Measurements from ENCODE around the gene GPR15LG. TPM values are rescaled to one million over a fixed set of nuclear protein-coding genes. Genes with fewer than 3 reads are reported as not detected.
"Not testable (repeated sequence)": the region's sequence is repeated elsewhere in the genome, so short reads cannot be mapped to it uniquely, and the experiment has no call there.

Gene GPR15LG
- total RNA-seq: not detected

DNA sequence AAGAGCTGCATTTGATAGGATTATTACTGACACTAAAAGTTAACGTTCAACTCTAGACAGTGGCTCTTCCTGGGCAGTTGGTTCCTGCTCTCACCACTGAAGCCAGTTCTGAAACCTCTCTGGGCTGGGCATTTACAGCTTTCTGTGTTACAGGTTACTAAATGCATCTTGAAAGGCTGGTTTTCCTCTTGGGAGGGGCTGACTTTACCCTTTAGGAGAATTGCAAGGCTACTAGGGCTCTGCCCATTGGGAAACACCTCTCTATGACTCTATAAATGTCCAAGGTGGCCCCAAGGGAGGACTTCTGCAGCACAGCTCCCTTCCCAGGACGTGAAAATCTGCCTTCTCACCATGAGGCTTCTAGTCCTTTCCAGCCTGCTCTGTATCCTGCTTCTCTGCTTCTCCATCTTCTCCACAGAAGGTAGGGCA is at the start of gene GPR15LG:
Gene GPR15LG, plus strand, starts transcription at position 301 of the 429 bp plus-strand sequence. Its CDS starts 51 bp downstream, at position 352.
- ATAC-seq (no peak), DNase-seq (no peak)
- no peak for TF ChIP-seq POLR2A (IDR thresholded peaks at IDR 0.05)
- no peak for TF ChIP-seq CTCF (IDR thresholded peaks at IDR 0.05)
- Histone ChIP-seq H3K4me1 (no peaks in the 10 kb centered on the region), H3K27me3 (no peaks in the 10 kb centered on the region), H3K27ac (no peak within 1 kb of the TSS), H3K9me3 (no peaks in the 10 kb centered on the region), H3K4me3 (no peak within 1 kb of the TSS), H3K36me3 (replicated peaks in 1 of 2; ENCODE audit: insufficient read depth in 1 of 2, low read depth in 2 of 2) (no peaks in the 10 kb centered on the region)
- intact Hi-C loops (cut with DNase I): no loop called here
- WGBS, 2 donors: 53 to 69% methylated on average over 2 of the region's 2 CpGs

DNA sequence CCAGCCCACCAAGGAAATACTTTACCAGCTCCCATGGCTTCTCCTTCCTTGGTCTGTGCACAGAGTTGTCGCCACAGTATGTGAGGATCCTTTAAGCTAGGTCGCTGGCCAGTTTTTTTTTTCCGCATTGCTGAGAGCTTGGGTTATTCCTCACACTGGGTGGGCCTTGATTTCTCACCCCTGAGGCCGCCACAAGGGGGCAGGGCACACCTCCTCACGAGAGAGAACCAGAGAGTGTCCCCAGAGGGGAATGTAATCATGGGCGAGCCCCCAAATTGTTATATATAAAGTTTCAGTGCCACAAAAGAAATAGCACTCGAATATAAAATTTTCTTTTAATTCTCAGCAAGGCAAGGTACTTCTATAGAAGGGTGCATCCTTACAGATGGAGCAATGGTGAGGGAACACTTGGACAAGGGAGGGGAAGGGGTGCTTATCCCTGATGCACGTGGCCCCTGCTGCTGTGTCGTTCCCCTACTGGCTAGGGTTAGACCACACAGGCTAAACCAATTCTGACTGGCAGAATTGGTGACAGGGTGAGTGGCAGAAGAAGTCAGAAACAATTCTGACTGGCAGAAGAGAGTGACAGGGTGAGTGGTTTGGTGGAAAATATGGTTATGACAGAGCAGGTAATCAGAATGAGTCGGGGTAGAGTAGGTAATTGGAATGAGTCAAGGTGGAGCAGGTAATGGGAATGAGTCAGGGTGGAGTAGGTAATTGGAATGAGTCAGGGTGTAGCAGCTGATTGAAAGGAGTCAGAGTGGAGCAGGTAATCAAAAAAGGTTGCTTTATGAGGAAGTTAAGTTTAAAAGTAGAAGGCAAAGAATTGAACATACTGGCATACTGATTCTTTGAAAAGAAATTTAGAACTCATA is 47.5 kb upstream of the GPR15LG start:
- H3K4me1 ChIP-seq; H3K27ac ChIP-seq; intact Hi-C loops (cut with DNase I); H3K4me3 ChIP-seq; H3K27me3 ChIP-seq; DNase-seq; ATAC-seq; H3K36me3 ChIP-seq (replicated peaks in 1 of 2; ENCODE audit: insufficient read depth in 1 of 2, low read depth in 2 of 2): not testable (repeated sequence)
- peaks cover 0 to 10% (median 0%) of the 10 kb centered on the region in 3 donors for H3K9me3 ChIP-seq
- WGBS, 2 donors: 77 to 78% methylated on average over 10 of the region's 10 CpGs

GRCh38 chr10:84126785-84127167 is 46.8 kb upstream of the GPR15LG start:
- DNase-seq: no peak
- H3K9me3 ChIP-seq: peaks cover 0 to 10% (median 0%) of the 10 kb centered on the region in 3 donors
- intact Hi-C loops (cut with DNase I): no loop called here
- no peak for TF ChIP-seq POLR2A (IDR thresholded peaks at IDR 0.05)
- no peak for TF ChIP-seq CTCF (IDR thresholded peaks at IDR 0.05)
- H3K27ac ChIP-seq: no peak overlapping the region
- H3K4me1 ChIP-seq: no peaks in the 10 kb centered on the region
- H3K36me3 ChIP-seq (replicated peaks in 1 of 2; ENCODE audit: insufficient read depth in 1 of 2, low read depth in 2 of 2): no peaks in the 10 kb centered on the region
- no peak overlapping the region for H3K4me3 ChIP-seq
- ATAC-seq: no peak
- H3K27me3 ChIP-seq: no peaks in the 10 kb centered on the region
- 67 to 79% methylated on average over 1 of the region's 1 CpG for WGBS, 2 donors

- DNase-seq (no peak), ATAC-seq (no peak)
- 20 to 28% methylated on average over 2 of the region's 2 CpGs for WGBS, 2 donors
- Histone ChIP-seq H3K4me3 (no peak overlapping the region), H3K27me3 (peaks cover 0 to 5% of the 10 kb centered on the region in 2 donors), H3K9me3 (no peaks in the 10 kb centered on the region), H3K4me1 (peaks cover 12% of the 10 kb centered on the region), H3K27ac (no peak overlapping the region), H3K36me3 (replicated peaks in 1 of 2; ENCODE audit: insufficient read depth in 1 of 2, low read depth in 2 of 2) (no peaks in the 10 kb centered on the region)
- intact Hi-C loops (cut with DNase I): no loop called here
- TF ChIP-seq CTCF (IDR thresholded peaks at IDR 0.05) (no peak), POLR2A (IDR thresholded peaks at IDR 0.05) (no peak)
Observed at GRCh38 chr10:84135836-84136235, 37.8 kb upstream of the GPR15LG start.

DNA sequence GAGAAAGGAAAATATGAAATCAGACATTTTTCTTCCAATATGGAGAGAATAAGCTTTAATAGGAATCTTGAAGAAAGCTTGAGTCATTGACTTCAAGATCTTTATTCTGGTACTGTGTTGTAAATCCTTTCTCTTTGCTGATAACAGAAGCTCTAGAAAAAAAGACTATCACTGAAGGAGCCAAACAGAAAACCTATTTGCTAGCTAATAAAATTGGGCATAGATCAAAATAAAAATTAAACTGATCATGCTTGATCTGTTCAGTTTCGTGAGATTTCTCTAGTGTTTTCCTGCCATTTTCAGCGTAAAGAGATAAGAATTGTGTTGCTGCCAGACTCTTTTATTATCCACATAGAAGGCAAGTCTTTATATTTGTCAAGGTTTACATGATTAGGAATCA is 35.8 kb upstream of the GPR15LG start:
- peaks cover 0 to 5% of the 10 kb centered on the region in 2 donors for H3K27me3 ChIP-seq
- intact Hi-C loops (cut with DNase I): no loop called here
- no peak for DNase-seq

More for the DNA sequence above, 35.8 kb upstream of the GPR15LG start:
- Histone ChIP-seq H3K27ac (no peak overlapping the region), H3K36me3 (replicated peaks in 1 of 2; ENCODE audit: insufficient read depth in 1 of 2, low read depth in 2 of 2) (peaks cover 0 to 2% of the 10 kb centered on the region in 2 donors), H3K4me1 (peaks cover 20% of the 10 kb centered on the region), H3K9me3 (no peaks in the 10 kb centered on the region), H3K4me3 (no peak overlapping the region)
- TF ChIP-seq POLR2A (IDR thresholded peaks at IDR 0.05) (no peak), CTCF (IDR thresholded peaks at IDR 0.05) (no peak)
- WGBS, 2 donors: 75 to 82% methylated on average over 2 of the region's 2 CpGs
- ATAC-seq: no peak

Measured in body of pancreas (tissue), 4 donors.